BLaER1 (cell line): ENCODE results near the gene MS4A7.

Source experiments
- H3K27ac ChIP-seq: shearing (Covaris generic); formaldehyde crosslinking; 2 replicates; pipeline ENCODE4 v1.8.1; 2022
- H3K27me3 ChIP-seq: shearing (Covaris generic); formaldehyde crosslinking; 2 replicates; pipeline ENCODE4 v1.8.1; 2022
- H3K36me3 ChIP-seq: shearing (Covaris generic); formaldehyde crosslinking; 2 replicates; pipeline ENCODE4 v1.8.1; 2022
- H3K4me1 ChIP-seq: shearing (Covaris generic); formaldehyde crosslinking; 2 replicates; pipeline ENCODE4 v1.8.1; 2022
- H3K4me2 ChIP-seq: shearing (Covaris generic); formaldehyde crosslinking; 2 replicates; pipeline ENCODE4 v1.8.1; 2022
- H3K4me3 ChIP-seq: shearing (Covaris generic); formaldehyde crosslinking; 2 replicates; pipeline ENCODE4 v1.8.1; 2022
- H3K9ac ChIP-seq: shearing (Covaris generic); formaldehyde crosslinking; 2 replicates; pipeline ENCODE4 v1.8.1; 2022
- H3K9me3 ChIP-seq: shearing (Covaris generic); formaldehyde crosslinking; 2 replicates; pipeline ENCODE4 v1.8.1; 2022
- H4K20me1 ChIP-seq: shearing (Covaris generic); formaldehyde crosslinking; 2 replicates; pipeline ENCODE4 v1.8.1; 2022
- Cebpa-rat ChIP-seq: shearing (Covaris generic); IDR thresholded peaks from 2 replicates; pipeline ENCODE4 v1.8.1; 2022

Gene MS4A7, protein sequence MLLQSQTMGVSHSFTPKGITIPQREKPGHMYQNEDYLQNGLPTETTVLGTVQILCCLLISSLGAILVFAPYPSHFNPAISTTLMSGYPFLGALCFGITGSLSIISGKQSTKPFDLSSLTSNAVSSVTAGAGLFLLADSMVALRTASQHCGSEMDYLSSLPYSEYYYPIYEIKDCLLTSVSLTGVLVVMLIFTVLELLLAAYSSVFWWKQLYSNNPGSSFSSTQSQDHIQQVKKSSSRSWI

DNA sequence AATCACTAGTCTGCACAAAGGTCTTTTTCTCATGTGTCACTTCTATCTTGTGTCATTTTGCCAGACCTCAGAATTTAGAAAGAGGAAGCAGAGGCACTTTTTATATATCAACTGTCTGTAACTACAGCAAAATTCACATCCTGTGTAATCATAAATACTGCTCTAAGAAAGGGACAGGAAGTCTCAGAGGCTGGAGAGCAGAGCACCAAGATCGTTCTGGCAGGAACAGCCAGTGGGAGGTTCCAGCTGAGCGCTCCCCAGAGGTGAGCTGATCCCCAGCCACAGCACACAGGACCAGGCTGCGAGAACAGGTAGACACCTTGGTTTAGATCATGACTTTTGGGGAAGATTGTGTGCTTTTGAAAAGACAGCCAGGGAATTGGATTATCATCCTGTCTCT lies at the start of gene MS4A7:
Gene MS4A7 (plus strand): TSS at position 179 of the 400 bp plus-strand sequence. CDS start 4,610 bp downstream, outside the sequence.
- Histone ChIP-seq H3K27me3 (no peaks in the 10 kb centered on the region), H3K4me2 (peak within 1 kb of the TSS; percentile 87), H3K9ac (peak within 1 kb of the TSS; percentile 59), H3K36me3 (peaks cover 8% of the 10 kb centered on the region), H3K4me1 (peaks cover 46% of the 10 kb centered on the region), H3K27ac (peak within 1 kb of the TSS; percentile 91), H4K20me1 (no peaks in the 10 kb centered on the region), H3K4me3 (peak within 1 kb of the TSS; percentile 37), H3K9me3 (peaks cover 43% of the 10 kb centered on the region)
- TF ChIP-seq Cebpa-rat = no peak

DNA sequence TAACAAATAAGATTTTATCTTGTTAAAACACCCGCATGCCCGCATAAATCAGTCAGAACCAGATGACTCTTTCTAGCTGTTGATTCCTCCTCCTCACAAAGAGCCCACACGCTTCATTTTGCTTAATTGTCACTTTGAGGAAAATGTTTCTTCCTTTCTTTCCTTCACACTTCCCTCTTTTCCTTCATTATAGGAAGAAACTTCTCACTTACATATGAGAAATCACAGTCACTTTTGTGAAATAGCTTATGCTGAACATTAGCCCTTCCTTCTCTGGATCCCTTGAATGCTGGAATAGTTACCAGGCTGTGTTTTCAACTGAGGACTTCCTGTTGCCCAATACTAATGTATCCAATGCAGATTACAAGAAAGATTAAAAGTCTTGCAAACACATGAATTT lies 45.5 kb upstream of the MS4A7 start:
- H3K9ac ChIP-seq = no peak overlapping the region
- H3K4me1 ChIP-seq = peaks cover 12% of the 10 kb centered on the region
- H3K4me3 ChIP-seq = no peak overlapping the region
- H4K20me1 ChIP-seq = no peaks in the 10 kb centered on the region
- TF ChIP-seq Cebpa-rat = no peak
- no peaks in the 10 kb centered on the region for H3K36me3 ChIP-seq
- no peak overlapping the region for H3K4me2 ChIP-seq
- peaks cover 10% of the 10 kb centered on the region; the same call in 1 of the 2 replicates for H3K9me3 ChIP-seq
- H3K27me3 ChIP-seq = no peaks in the 10 kb centered on the region
- H3K27ac ChIP-seq = no peak overlapping the region

DNA sequence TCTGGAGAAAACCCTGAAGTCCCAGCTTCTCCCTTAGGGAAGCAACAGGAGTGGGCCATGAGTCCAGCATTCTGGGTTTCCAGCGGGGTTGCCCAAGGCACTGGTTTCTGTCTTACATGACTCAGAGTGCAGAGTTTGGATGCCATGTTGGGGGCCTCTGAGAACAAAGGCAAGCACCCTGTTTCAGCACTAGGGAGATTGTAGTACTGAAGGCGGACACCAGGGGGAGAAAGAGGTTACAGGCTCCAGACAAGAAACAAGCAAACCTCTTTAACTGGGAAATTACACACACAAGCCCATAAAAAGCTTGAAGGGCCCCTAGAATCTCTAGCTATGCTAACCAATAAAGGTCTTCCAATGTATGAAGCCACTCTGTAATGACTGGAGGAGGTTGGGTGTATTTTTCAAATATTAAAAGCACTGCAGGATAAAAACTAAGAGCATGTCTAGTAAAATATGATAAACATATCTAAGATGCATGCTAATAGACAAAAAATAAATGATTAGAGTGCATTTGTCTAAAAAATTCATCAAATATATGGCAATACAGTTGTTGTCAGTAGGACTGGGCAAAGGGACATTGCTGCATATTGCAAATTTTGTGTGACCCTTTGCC lies 44.2 kb upstream of the MS4A7 start:
- no peak overlapping the region for H3K4me3 ChIP-seq
- no peak overlapping the region for H3K27ac ChIP-seq
- no peaks in the 10 kb centered on the region for H4K20me1 ChIP-seq
- H3K4me1 ChIP-seq = peaks cover 12% of the 10 kb centered on the region
- no peak overlapping the region for H3K9ac ChIP-seq
- TF ChIP-seq Cebpa-rat = no peak
- H3K9me3 ChIP-seq = peaks cover 10% of the 10 kb centered on the region; the same call in 1 of the 2 replicates
- no peaks in the 10 kb centered on the region for H3K27me3 ChIP-seq
- H3K36me3 ChIP-seq = no peaks in the 10 kb centered on the region
- H3K4me2 ChIP-seq = no peak overlapping the region

DNA sequence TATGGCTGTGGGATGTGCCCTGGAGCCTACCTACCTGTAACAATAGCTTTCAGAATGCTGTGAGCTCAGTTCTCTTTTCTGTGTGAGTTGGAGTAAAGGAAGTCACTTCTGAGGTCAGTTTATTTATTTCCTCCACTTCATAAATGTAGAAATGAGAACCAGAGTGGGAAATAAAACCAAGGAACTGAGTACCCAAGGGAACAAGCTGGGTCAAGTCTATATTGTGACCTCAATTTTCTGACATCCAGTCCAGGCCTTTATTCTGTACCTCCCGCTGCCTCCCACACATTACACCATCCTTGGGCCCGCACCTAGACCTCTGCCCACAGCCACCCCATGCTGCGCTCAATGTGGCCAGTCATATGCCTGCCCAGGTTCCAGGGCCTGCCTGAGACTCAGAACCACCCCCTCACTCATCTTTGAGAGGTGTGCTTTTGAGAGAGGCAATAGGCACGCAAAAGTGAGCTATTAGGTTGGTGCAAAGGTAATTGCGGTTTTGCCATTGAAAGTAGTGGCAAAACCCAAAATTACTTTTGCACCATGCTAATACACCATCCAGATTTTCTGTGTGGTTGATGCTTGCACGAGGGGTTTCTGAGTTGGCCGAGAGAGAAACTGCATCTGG lies 41.5 kb upstream of the MS4A7 start:
- H4K20me1 ChIP-seq = no peaks in the 10 kb centered on the region
- no peak overlapping the region for H3K4me3 ChIP-seq
- peaks cover 12% of the 10 kb centered on the region for H3K4me1 ChIP-seq
- no peaks in the 10 kb centered on the region for H3K36me3 ChIP-seq
- peak overlapping the region; percentile 38 for H3K4me2 ChIP-seq
- H3K9me3 ChIP-seq = no peaks in the 10 kb centered on the region
- no peak for TF ChIP-seq Cebpa-rat
- no peak overlapping the region for H3K9ac ChIP-seq
- no peak overlapping the region for H3K27ac ChIP-seq
- no peaks in the 10 kb centered on the region for H3K27me3 ChIP-seq

DNA sequence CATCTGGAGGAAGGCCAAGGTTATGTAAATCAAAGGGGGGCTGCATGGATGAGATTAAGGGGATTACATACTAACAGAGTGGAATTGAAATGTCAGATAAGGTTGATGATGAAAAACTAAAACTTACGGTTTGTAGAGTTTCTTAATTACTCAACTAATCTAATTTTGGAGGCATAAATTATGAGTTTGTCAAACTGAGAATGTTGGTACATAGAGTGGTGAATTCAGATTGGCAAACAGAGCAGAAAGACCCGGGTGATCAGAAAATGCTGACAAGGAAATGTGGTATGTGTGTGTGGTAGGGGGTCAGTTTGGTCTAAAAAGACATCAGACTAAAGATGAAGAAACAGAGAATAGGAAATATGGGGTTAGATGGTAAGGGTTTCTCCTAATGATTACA lies 40.3 kb upstream of the MS4A7 start:
- H3K9me3 ChIP-seq = 0 out of 2 replicates have a peak, but pooled peaks cover 6% of the 10 kb centered on the region
- H3K9ac ChIP-seq = no peak overlapping the region
- H3K27ac ChIP-seq = no peak overlapping the region
- H3K36me3 ChIP-seq = no peaks in the 10 kb centered on the region
- no peak for TF ChIP-seq Cebpa-rat
- H3K27me3 ChIP-seq = no peaks in the 10 kb centered on the region
- no peaks in the 10 kb centered on the region for H4K20me1 ChIP-seq
- H3K4me2 ChIP-seq = no peak overlapping the region
- peaks cover 12% of the 10 kb centered on the region for H3K4me1 ChIP-seq
- no peak overlapping the region for H3K4me3 ChIP-seq

DNA sequence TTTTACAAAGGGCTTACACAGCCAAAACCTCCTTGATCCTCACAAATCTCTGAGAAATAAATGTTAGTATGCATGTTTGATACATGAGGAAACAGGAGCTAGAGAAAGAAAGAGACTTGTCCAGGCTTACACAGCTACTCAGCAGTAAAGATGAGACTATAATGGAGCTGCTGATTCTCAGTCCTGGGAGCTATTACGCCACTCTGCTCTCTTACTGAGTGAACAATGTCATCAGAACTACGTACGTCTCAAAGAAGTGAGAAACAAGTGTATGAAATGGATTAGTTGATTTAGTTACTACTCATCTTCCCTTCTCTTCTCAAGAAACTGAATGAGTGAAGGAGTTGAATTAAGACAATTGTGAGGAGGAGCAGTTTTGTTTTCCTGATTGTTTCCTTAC lies 39.0 kb upstream of the MS4A7 start:
- Histone ChIP-seq H3K27me3 (no peaks in the 10 kb centered on the region), H3K9ac (no peak overlapping the region), H4K20me1 (no peaks in the 10 kb centered on the region), H3K4me1 (peaks cover 12% of the 10 kb centered on the region), H3K36me3 (no peaks in the 10 kb centered on the region), H3K9me3 (0 out of 2 replicates have a peak, but pooled peaks cover 6% of the 10 kb centered on the region), H3K27ac (no peak overlapping the region), H3K4me2 (no peak overlapping the region), H3K4me3 (no peak overlapping the region)
- no peak for TF ChIP-seq Cebpa-rat

DNA sequence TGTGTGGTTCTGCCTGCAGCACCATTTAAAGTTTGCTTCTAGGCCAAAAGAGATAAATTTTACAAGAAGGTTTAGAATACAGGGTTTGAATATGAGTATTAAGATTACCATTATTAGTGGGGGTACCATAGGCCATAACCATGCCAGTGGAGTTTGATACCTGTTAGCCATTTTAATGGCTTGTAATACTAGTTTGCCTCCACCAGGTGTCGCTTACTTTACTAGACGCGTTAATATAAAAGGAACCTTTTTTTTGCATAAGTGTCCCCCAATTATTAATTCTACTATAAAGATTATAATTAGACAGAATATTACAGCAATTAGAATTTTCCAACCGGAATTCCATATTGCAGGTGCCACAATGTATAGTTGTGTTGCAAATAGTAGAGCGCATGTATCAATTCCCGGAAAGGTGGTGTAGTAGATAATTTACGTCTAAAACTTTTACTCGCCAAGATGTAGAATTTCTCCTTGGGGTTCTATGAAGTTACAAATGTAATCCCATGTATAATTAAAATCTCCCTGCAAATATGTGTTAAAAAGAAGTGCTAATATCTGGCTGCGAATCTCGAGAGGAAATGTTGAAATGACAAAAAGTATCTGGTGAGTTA lies 35.1 kb upstream of the MS4A7 start:
- Histone ChIP-seq H4K20me1 (no peaks in the 10 kb centered on the region), H3K4me2 (no peak overlapping the region), H3K36me3 (no peaks in the 10 kb centered on the region), H3K27me3 (no peaks in the 10 kb centered on the region), H3K9me3 (0 out of 2 replicates have a peak, but pooled peaks cover 6% of the 10 kb centered on the region), H3K27ac (no peak overlapping the region), H3K9ac (no peak overlapping the region), H3K4me3 (no peak overlapping the region), H3K4me1 (no peaks in the 10 kb centered on the region)
- TF ChIP-seq Cebpa-rat = no peak

DNA sequence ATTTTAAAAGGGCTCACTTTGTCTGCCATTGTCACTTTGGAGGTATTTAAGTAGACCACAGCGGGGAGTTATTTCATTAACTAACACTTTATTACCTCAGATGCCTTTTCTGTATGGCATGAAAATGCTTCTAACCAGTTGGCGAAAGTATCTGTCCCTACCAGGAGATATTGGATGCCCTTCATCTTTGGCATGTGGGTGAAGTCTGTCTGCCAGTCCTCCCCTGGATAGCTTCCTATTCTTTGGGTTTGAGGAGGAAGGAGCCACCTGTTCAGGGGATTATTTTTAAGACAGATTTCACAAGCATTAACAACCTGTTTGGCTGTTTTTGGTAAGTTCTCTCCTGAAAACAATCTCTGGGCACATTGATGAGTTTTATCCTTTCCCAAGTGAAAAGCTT lies 34.2 kb upstream of the MS4A7 start:
- 0 out of 2 replicates have a peak, but pooled peaks cover 6% of the 10 kb centered on the region for H3K9me3 ChIP-seq
- no peaks in the 10 kb centered on the region for H3K36me3 ChIP-seq
- H4K20me1 ChIP-seq = no peaks in the 10 kb centered on the region
- no peak overlapping the region for H3K9ac ChIP-seq
- no peak overlapping the region for H3K4me2 ChIP-seq
- no peaks in the 10 kb centered on the region for H3K27me3 ChIP-seq
- no peak overlapping the region for H3K4me3 ChIP-seq
- H3K4me1 ChIP-seq = no peaks in the 10 kb centered on the region
- no peak overlapping the region for H3K27ac ChIP-seq
- TF ChIP-seq Cebpa-rat = no peak

DNA sequence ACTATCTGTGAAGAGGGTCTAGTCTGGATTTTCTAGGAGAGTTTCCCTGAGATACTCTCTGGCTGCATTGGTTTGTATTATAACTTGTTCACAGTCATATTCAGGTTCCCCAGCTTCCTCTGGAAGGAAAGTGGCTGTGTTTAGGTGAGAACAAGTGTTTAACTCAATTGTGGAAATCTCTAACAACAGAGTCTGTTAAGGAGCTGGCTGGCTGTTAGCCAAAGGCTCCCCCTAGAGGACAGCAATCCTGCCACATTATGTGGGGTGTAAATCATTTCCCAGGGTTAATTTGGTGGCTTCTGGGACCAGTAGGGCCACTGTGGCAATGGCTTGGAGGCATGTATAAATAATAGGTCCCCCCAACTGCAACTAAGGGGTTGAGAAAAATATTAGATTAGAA lies 32.8 kb upstream of the MS4A7 start:
- Histone ChIP-seq H3K4me2 (no peak overlapping the region), H3K9me3 (0 out of 2 replicates have a peak, but pooled peaks cover 6% of the 10 kb centered on the region), H3K4me3 (no peak overlapping the region), H3K27me3 (no peaks in the 10 kb centered on the region), H3K4me1 (no peaks in the 10 kb centered on the region), H3K9ac (no peak overlapping the region), H3K27ac (no peak overlapping the region), H3K36me3 (no peaks in the 10 kb centered on the region), H4K20me1 (no peaks in the 10 kb centered on the region)
- no peak for TF ChIP-seq Cebpa-rat
